DND-41 (cell line): ENCODE results near the gene TSPAN12.
"Not testable (repeated sequence)": the region's sequence is repeated elsewhere in the genome, so short reads cannot be mapped to it uniquely, and the experiment has no call there.

Source experiments
- CTCF ChIP-seq: IDR thresholded peaks from 2 replicates; pipeline ENCODE4 v1.5.1; 2012; ENCODE audit warnings: borderline replicate concordance, low read length, moderate library complexity, mild to moderate bottlenecking; ENCODE audit not compliant: poor library complexity, severe bottlenecking; ENCODE audit errors: extremely low read depth
- EZH2 ChIP-seq: IDR thresholded peaks from 3 replicates; pipeline ENCODE4 v1.6.1; 2012; ENCODE audit warnings: borderline replicate concordance, low read depth, mild to moderate bottlenecking, moderate library complexity, low read length, inconsistent platforms; ENCODE audit not compliant: severe bottlenecking

- not testable (repeated sequence) for TF ChIP-seq CTCF, EZH2
These were observed 77.5 kb downstream of the TSPAN12 start for GRCh38 chr7:120780451-120780850.
